GM12878 (cell line): ENCODE measurements around the gene ATF2. TPM values are rescaled to one million over a fixed set of nuclear protein-coding genes. Genes with fewer than 3 reads are reported as not detected.

Experiments used
- ATAC-seq: fragments of 200-7000 bp; cut with Tn5 transposase; 3 replicates; pipeline ENCODE4 v1.9.1; 2020; ENCODE audit warnings: mild to moderate bottlenecking, moderate library complexity
- BruUV-seq: library from RNA; stranded (reverse); fragments of 400-500 nt; replicated peaks from 2 replicates; lab custom pipeline; 2021; lab: Mats Ljungman, UMichigan
- CTCF ChIA-PET: fragments of 300-600 bp; sonication (Branson Sonifier 250); formaldehyde crosslinking; extraction: SDS; loops from one replicate; lab custom pipeline; 2021; ENCODE audit warnings: inconsistent platforms; lab: Yijun Ruan, JAX
- POLR2A ChIA-PET: fragments of 350-600 bp; formaldehyde crosslinking; extraction: SDS; loops from one replicate; lab custom pipeline; 2021; ENCODE audit warnings: inconsistent platforms; lab: Charles Lee
- RAD21 ChIA-PET: fragments of 300-600 bp; sonication (Branson Sonifier 250); formaldehyde crosslinking; loops from one replicate; lab custom pipeline; 2023; ENCODE audit warnings: antibody characterized with exemption; ENCODE audit not compliant: unreplicated experiment; lab: Charles Lee
- SMC1A ChIA-PET: fragments of 300-600 bp; sonication (Branson Sonifier 250); formaldehyde crosslinking; loops from one replicate; lab custom pipeline; 2023; ENCODE audit not compliant: unreplicated experiment, uncharacterized antibody; lab: Charles Lee
- DNase-seq: peaks from one replicate; pipeline ENCODE4 v3.0.0-alpha.2; 2011; ENCODE audit warnings: low read depth, low spot score
- FAIRE-seq: peaks from 3 replicates; lab custom pipeline; 2011; peaks lifted over from hg19 to GRCh38; lab: Jason Lieb, UNC
- H2AFZ ChIP-seq: 2 replicates; pipeline ENCODE4 v1.6.0; 2011; ENCODE audit warnings: low read depth, low read length, control low read depth; ENCODE audit not compliant: control insufficient read depth
- H3K27ac ChIP-seq: 2 replicates; pipeline ENCODE4 v1.5.1; 2011; ENCODE audit warnings: control low read depth; ENCODE audit not compliant: control insufficient read depth, insufficient read depth
- H3K27me3 ChIP-seq, 2 experiments: replicated peaks in 1 of 2; 2 replicates each; pipeline versions ENCODE4 v1.6.0 to v1.6.1; 2011; ENCODE audit warnings: low read length in 1 of 2; ENCODE audit not compliant: control insufficient read depth in 2 of 2, insufficient read depth in 2 of 2
- H3K36me3 ChIP-seq, 2 experiments: 2 replicates each; pipeline ENCODE4 v1.5.1; 2011; ENCODE audit warnings: low read length in 1 of 2; ENCODE audit not compliant: control insufficient read depth in 2 of 2, insufficient read depth in 2 of 2
- H3K4me1 ChIP-seq: 2 replicates; pipeline ENCODE4 v1.6.1; 2011; ENCODE audit warnings: mild to moderate bottlenecking, low read length, moderate library complexity, mixed read lengths; ENCODE audit not compliant: control insufficient read depth, insufficient read depth
- H3K4me2 ChIP-seq: 2 replicates; pipeline ENCODE4 v1.6.0; 2011; ENCODE audit warnings: control low read depth; ENCODE audit not compliant: control insufficient read depth, insufficient read depth
- H3K4me3 ChIP-seq: fragments of 200-600 bp; sonication (generic); 2 replicates; pipeline ENCODE4 v1.5.1; 2016
- H3K79me2 ChIP-seq: 2 replicates; pipeline ENCODE4 v1.6.0; 2011; ENCODE audit warnings: low read length; ENCODE audit not compliant: control insufficient read depth, insufficient read depth
- H3K9ac ChIP-seq: 2 replicates; pipeline ENCODE4 v1.8.0; 2011; ENCODE audit warnings: low read length, control low read depth, mixed read lengths; ENCODE audit not compliant: control insufficient read depth, insufficient read depth
- H3K9me3 ChIP-seq: replicated peaks from 3 replicates; pipeline ENCODE4 v1.5.1; 2011; ENCODE audit warnings: mild to moderate bottlenecking, low read length; ENCODE audit not compliant: control insufficient read depth, insufficient read depth
- H4K20me1 ChIP-seq: 2 replicates; pipeline ENCODE4 v1.6.0; 2011; ENCODE audit not compliant: control insufficient read depth, insufficient read depth
- CHD4 ChIP-seq: fragments of 200-600 bp; sonication (generic); IDR thresholded peaks from 2 replicates; pipeline ENCODE4 v1.6.1; 2016; ENCODE audit warnings: mild to moderate bottlenecking
- DPF2 ChIP-seq: fragments of 450-650 bp; IDR thresholded peaks from 2 replicates; pipeline ENCODE4 v1.6.1; 2017; ENCODE audit warnings: mild to moderate bottlenecking
- NBN ChIP-seq: fragments of 450-650 bp; IDR thresholded peaks from 2 replicates; pipeline ENCODE4 v1.6.1; 2016
- NR2F1 ChIP-seq: fragments of 450-650 bp; conservative IDR thresholded peaks from 2 replicates; pipeline ENCODE4 v1.6.1; 2017; ENCODE audit warnings: mild to moderate bottlenecking
- PML ChIP-seq: IDR thresholded peaks from 2 replicates; pipeline ENCODE4 v1.6.1; 2012; ENCODE audit warnings: low read length, inconsistent platforms
- RAD51 ChIP-seq: fragments of 450-650 bp; IDR thresholded peaks from 2 replicates; pipeline ENCODE4 v1.6.1; 2016; ENCODE audit warnings: moderate library complexity, mild to moderate bottlenecking, inconsistent platforms
- SUZ12 ChIP-seq: fragments of 200-600 bp; sonication (generic); IDR thresholded peaks from one replicate; pipeline ENCODE4 v1.6.1; 2018; ENCODE audit warnings: antibody characterized with exemption, mild to moderate bottlenecking; ENCODE audit not compliant: unreplicated experiment
- ZNF384 ChIP-seq: IDR thresholded peaks from 2 replicates; pipeline ENCODE4 v1.6.1; 2012; ENCODE audit warnings: low read depth, mild to moderate bottlenecking, low read length, improper control_type of control experiment, borderline replicate concordance
- WGBS: methylation state at CpG from one replicate; pipeline ENCODE4 v1.1.6; 2016; ENCODE audit warnings: low lambda C conversion rate; ENCODE audit not compliant: insufficient replicate concordance, insufficient coverage; ENCODE audit errors: missing lambda C conversion rate; 5-methylcytosine and 5-hydroxymethylcytosine counted together
- in situ Hi-C: fragments of 300-500 bp; cut with MboI; formaldehyde crosslinking; loops from 9 replicates; pipeline ENCODE4 v1.14.3; 2018; ENCODE audit warnings: mixed read lengths
- intact Hi-C: fragments of 100-400 bp; cut with micrococcal nuclease; formaldehyde crosslinking; loops from one replicate; pipeline ENCODE4 v1.14.2; 2022; ENCODE audit not compliant: unreplicated experiment
- polyA plus RNA-seq, 11 experiments: library from polyadenylated mRNA; depleted of rRNA in 4 of 11; unstranded in 6 of 11; stranded (reverse) in 5 of 11; fragments of >200 nt; fragmentation: Nextera tagmentation in 4 of 11; fragmentation: Illumina TruSeq in 1 of 11; extraction: Ambion mirVana in 4 of 11; extraction: Trizol in 1 of 11; gene quantifications; 1 replicate in 1 of 11; 2 replicates in 10 of 11; pipeline versions ENCODE4 v1.2.1 to v1.2.3, GENCODE V29; 2011 to 2016; ENCODE audit warnings: inconsistent platforms in 2 of 11, missing spikeins in 2 of 11, low read depth in 1 of 11
- total RNA-seq, 4 experiments: library from RNA; depleted of rRNA in 3 of 4; stranded (reverse); fragments of >200 nt in 3 of 4; fragmentation: Illumina TruSeq in 1 of 4; extraction: Trizol in 1 of 4; gene quantifications; 2 replicates each; pipeline versions ENCODE4 v1.2.1 to v1.2.3, GENCODE V29; 2013 to 2021
- TF ChIP-seq, protein P1 (sequence below): IDR thresholded peaks from 2 replicates; pipeline ENCODE4 v1.6.1; 2012; ENCODE audit warnings: low read depth, low read length, improper control_type of control experiment
- TF ChIP-seq, protein P2 (sequence below): fragments of 150-350 bp; IDR thresholded peaks from 2 replicates; pipeline ENCODE4 v1.6.1; 2014; ENCODE audit warnings: mild to moderate bottlenecking, low read depth, low read length
- TF ChIP-seq, protein P3 (sequence below): fragments of 450-650 bp; formaldehyde crosslinking; IDR thresholded peaks from 2 replicates; pipeline ENCODE4 v1.5.0; 2022; ENCODE audit warnings: mild to moderate bottlenecking, missing genetic modification characterization

ATF2 gene
- total and polyA plus RNA-seq, 10 of the 15 experiments (the other 5 are each of a cell fraction or from before 2014, with no cell fraction given) = 10.3 to 78.0 (median 36.0) TPM

DNA sequence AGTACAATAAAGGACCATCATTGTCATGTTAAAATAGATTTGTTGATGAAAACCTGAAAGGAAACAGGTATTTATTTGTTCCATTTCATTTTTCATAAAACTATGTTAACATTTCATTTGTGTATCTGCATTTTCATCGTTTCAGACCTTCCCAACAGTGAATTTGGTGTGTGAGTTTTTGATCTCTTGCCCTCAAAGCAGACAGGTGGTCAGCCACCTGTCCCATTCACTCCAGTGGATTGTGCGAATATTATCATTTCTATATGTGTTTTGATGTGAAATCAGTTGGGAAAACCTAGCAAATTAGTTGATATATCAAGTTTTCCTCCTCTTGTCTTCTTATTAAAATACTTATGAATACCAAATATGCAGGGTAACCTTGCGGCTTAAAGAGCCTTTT, 38.9 kb upstream of the ATF2 start (continued):
- TF ChIP-seq DPF2 (no peak), RAD51 (no peak), ZNF384 (no peak), NR2F1 (no peak), NBN (no peak), CHD4 (no peak), PML (no peak)
- TF ChIP-seq, protein P1, sequence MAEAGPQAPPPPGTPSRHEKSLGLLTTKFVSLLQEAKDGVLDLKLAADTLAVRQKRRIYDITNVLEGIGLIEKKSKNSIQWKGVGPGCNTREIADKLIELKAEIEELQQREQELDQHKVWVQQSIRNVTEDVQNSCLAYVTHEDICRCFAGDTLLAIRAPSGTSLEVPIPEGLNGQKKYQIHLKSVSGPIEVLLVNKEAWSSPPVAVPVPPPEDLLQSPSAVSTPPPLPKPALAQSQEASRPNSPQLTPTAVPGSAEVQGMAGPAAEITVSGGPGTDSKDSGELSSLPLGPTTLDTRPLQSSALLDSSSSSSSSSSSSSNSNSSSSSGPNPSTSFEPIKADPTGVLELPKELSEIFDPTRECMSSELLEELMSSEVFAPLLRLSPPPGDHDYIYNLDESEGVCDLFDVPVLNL = no peak
- TF ChIP-seq, protein P2, sequence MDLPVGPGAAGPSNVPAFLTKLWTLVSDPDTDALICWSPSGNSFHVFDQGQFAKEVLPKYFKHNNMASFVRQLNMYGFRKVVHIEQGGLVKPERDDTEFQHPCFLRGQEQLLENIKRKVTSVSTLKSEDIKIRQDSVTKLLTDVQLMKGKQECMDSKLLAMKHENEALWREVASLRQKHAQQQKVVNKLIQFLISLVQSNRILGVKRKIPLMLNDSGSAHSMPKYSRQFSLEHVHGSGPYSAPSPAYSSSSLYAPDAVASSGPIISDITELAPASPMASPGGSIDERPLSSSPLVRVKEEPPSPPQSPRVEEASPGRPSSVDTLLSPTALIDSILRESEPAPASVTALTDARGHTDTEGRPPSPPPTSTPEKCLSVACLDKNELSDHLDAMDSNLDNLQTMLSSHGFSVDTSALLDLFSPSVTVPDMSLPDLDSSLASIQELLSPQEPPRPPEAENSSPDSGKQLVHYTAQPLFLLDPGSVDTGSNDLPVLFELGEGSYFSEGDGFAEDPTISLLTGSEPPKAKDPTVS = no peak

DNA sequence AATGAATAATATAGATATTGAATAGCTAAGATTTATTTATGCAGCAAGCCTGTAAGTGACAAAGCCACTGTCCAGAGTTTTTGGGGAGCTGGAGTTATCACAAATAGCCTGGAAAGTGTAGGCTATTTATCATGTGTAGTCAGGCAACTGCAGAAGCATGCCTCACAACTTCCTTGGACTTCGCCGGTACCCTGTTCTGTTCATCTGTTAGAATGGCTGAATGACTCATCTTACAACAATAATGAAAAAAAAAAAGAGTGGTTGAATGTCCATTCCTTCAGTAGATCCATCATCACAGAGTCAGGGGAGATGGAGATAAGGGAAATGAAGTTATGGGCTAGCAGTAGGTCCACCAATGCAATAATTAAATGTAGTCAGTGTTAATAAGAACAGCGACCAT, 37.5 kb upstream of the ATF2 start:
- ATAC-seq (no peak), FAIRE-seq (no peak), DNase-seq (no peak)
- ChIA-PET CTCF (interaction anchor here (0.6 to 1.5 kb wide), 4 partner anchors 13 to 174 kb away, joined by 3 to 4 read pairs (median 4); no protein-coding TSS in a partner anchor), POLR2A (no interaction called here), RAD21 (no interaction called here), SMC1A (no interaction called here)
- 40% methylated on average over 3 of the region's 3 CpGs for WGBS
- H3K9ac ChIP-seq = no peak overlapping the region
- intact Hi-C loops = no loop called here
- no peak overlapping the region for H3K4me3 ChIP-seq
- H4K20me1 ChIP-seq = no peaks in the 10 kb centered on the region
- H3K9me3 ChIP-seq = no peaks in the 10 kb centered on the region
- no peak overlapping the region for H3K27ac ChIP-seq
- in situ Hi-C loops = no loop called here
- no peaks in the 10 kb centered on the region for H3K27me3 ChIP-seq
- no peaks in the 10 kb centered on the region for H3K36me3 ChIP-seq
- H3K79me2 ChIP-seq = no peaks in the 10 kb centered on the region
- H3K4me2 ChIP-seq = no peak overlapping the region
- TF ChIP-seq SUZ12 = no peak
- TF ChIP-seq, protein P3, sequence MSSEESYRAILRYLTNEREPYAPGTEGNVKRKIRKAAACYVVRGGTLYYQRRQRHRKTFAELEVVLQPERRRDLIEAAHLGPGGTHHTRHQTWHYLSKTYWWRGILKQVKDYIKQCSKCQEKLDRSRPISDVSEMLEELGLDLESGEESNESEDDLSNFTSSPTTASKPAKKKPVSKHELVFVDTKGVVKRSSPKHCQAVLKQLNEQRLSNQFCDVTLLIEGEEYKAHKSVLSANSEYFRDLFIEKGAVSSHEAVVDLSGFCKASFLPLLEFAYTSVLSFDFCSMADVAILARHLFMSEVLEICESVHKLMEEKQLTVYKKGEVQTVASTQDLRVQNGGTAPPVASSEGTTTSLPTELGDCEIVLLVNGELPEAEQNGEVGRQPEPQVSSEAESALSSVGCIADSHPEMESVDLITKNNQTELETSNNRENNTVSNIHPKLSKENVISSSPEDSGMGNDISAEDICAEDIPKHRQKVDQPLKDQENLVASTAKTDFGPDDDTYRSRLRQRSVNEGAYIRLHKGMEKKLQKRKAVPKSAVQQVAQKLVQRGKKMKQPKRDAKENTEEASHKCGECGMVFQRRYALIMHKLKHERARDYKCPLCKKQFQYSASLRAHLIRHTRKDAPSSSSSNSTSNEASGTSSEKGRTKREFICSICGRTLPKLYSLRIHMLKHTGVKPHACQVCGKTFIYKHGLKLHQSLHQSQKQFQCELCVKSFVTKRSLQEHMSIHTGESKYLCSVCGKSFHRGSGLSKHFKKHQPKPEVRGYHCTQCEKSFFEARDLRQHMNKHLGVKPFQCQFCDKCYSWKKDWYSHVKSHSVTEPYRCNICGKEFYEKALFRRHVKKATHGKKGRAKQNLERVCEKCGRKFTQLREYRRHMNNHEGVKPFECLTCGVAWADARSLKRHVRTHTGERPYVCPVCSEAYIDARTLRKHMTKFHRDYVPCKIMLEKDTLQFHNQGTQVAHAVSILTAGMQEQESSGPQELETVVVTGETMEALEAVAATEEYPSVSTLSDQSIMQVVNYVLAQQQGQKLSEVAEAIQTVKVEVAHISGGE (CRISPR knock-in tag) = no peak
- no TSS peak for BruUV-seq
- H2AFZ ChIP-seq = no peak overlapping the region
- H3K4me1 ChIP-seq = no peaks in the 10 kb centered on the region
